NB4 (cell line): ENCODE measurements around the gene MAP2K3.

Experiments
- CTCF ChIP-seq: IDR thresholded peaks from one replicate; pipeline ENCODE4 v1.5.1; 2012; ENCODE audit warnings: low read depth, low read length
- MAX ChIP-seq: IDR thresholded peaks from 2 replicates; pipeline ENCODE4 v1.6.1; 2011; ENCODE audit warnings: low read depth, low read length
- MYC ChIP-seq: IDR thresholded peaks from 2 replicates; pipeline ENCODE4 v1.6.1; 2011; ENCODE audit warnings: low read depth, low read length
- POLR2A ChIP-seq: IDR thresholded peaks from 2 replicates; pipeline ENCODE4 v1.6.1; 2011; ENCODE audit warnings: mild to moderate bottlenecking; ENCODE audit not compliant: insufficient read length; ENCODE audit errors: extremely low read depth

- no peak for TF ChIP-seq CTCF
- TF ChIP-seq MAX, result peak; percentile 59
- peak; percentile 20 for TF ChIP-seq POLR2A
- peak; percentile 83 for TF ChIP-seq MYC
Observed at GRCh38 chr17:21287703-21288449, 3.4 kb downstream of the MAP2K3 start.
